Stimulated activated CD4-positive, alpha-beta T cell treated with anti-CD3 and anti-CD28 coated beads, Interleukin-15, amount 100 ng/mL, for 1 hour (primary cell): ENCODE data around the gene SPRR4.

ENCODE experiments used
- DNase-seq, 2 donors: peaks; one replicate each; pipeline ENCODE4 v3.0.0-alpha.2; 2020; ENCODE audit warnings: low read depth in 1 of 2, low spot score in 1 of 2

The SPRR4 gene

GRCh38 chr1:152970495-152970894, at the start of gene SPRR4:
TSS of gene SPRR4 (plus strand) at chr1:152970648. CDS start at chr1:152971891, 1,243 bp downstream.
- no peak for DNase-seq

GRCh38 chr1:152924191-152924590, 46.3 kb upstream of the SPRR4 start:
- no peak for DNase-seq

GRCh38 chr1:152926091-152926490, 44.4 kb upstream of the SPRR4 start:
- DNase-seq: no peak

GRCh38 chr1:152928671-152929070, 41.8 kb upstream of the SPRR4 start:
- DNase-seq: no peak

- DNase-seq: no peak
These were observed 38.2 kb upstream of the SPRR4 start for GRCh38 chr1:152932170-152932811.

GRCh38 chr1:152933196-152933595, 37.3 kb upstream of the SPRR4 start:
- no peak for DNase-seq

GRCh38 chr1:152940614-152941013, 29.8 kb upstream of the SPRR4 start:
- no peak for DNase-seq

GRCh38 chr1:152941037-152941711, 29.3 kb upstream of the SPRR4 start:
- DNase-seq: no peak

GRCh38 chr1:152942161-152942560, 28.3 kb upstream of the SPRR4 start:
- DNase-seq: no peak

- DNase-seq: no peak
These were observed 24.2 kb upstream of the SPRR4 start for GRCh38 chr1:152946248-152946647.

GRCh38 chr1:152946651-152947256, 23.7 kb upstream of the SPRR4 start, which contains the start of gene SPRR5:
TSS of gene SPRR5 (plus strand) at chr1:152947206. CDS start at chr1:152948555, 1,349 bp downstream.
- DNase-seq: no peak

- DNase-seq: no peak
These were observed 18.7 kb upstream of the SPRR4 start for GRCh38 chr1:152951711-152952110.

- DNase-seq: no peak
These were observed 16.7 kb upstream of the SPRR4 start for GRCh38 chr1:152953761-152954160.

GRCh38 chr1:152954436-152954835, 16.0 kb upstream of the SPRR4 start:
- no peak for DNase-seq

- no peak for DNase-seq
These were observed 12.9 kb upstream of the SPRR4 start for GRCh38 chr1:152957561-152957960.

- no peak for DNase-seq
These were observed 11.2 kb upstream of the SPRR4 start for GRCh38 chr1:152959273-152959672.

- DNase-seq: no peak
These were observed 10.5 kb upstream of the SPRR4 start for GRCh38 chr1:152959801-152960451.

GRCh38 chr1:152960452-152961044, 9.9 kb upstream of the SPRR4 start:
- DNase-seq: no peak

- no peak for DNase-seq
These were observed 9.1 kb upstream of the SPRR4 start for GRCh38 chr1:152961226-152961891.

GRCh38 chr1:152962876-152963415, 7.5 kb upstream of the SPRR4 start:
- no peak for DNase-seq

- no peak for DNase-seq
These were observed 5.9 kb upstream of the SPRR4 start for GRCh38 chr1:152964536-152964935.
